GM19240 (cell line): ENCODE data around the gene TSPO2.

Experiments
- DNase-seq: peaks from one replicate; pipeline ENCODE4 v3.0.0; 2011; ENCODE audit warnings: low spot score; ENCODE audit not compliant: insufficient read length

TSPO2 gene

GRCh38 chr6:41027241-41027640 lies 15.0 kb upstream of the TSPO2 start:
- no peak for DNase-seq

GRCh38 chr6:41027799-41028560 lies 14.3 kb upstream of the TSPO2 start:
- peak; percentile 79 for DNase-seq

- DNase-seq, result no peak
These were observed 13.5 kb upstream of the TSPO2 start for GRCh38 chr6:41028561-41029412.

- no peak for DNase-seq
These were observed 9.4 kb upstream of the TSPO2 start for GRCh38 chr6:41032830-41033229.

GRCh38 chr6:41033776-41034175 lies 8.5 kb upstream of the TSPO2 start:
- no peak for DNase-seq

- DNase-seq, result no peak
These were observed 6.1 kb upstream of the TSPO2 start for GRCh38 chr6:41036186-41036585.

- DNase-seq, result no peak
These were observed 5.7 kb upstream of the TSPO2 start for GRCh38 chr6:41036601-41037000.

GRCh38 chr6:41037107-41037900 lies 5.0 kb upstream of the TSPO2 start:
- no peak for DNase-seq

- no peak for DNase-seq
These were observed 4.1 kb upstream of the TSPO2 start for GRCh38 chr6:41038205-41038604.

- peak; percentile 66 for DNase-seq
These were observed 2.9 kb upstream of the TSPO2 start, which contains the start of gene UNC5CL for GRCh38 chr6:41039060-41039998. Gene UNC5CL (minus strand): TSS chr6:41039221. CDS start chr6:41035074, 4,147 bp downstream.

GRCh38 chr6:41040101-41040939 lies 1.9 kb upstream of the TSPO2 start:
- no peak for DNase-seq

GRCh38 chr6:41040940-41041536 lies 1.2 kb upstream of the TSPO2 start:
- DNase-seq, result no peak

- DNase-seq, result no peak
These were observed 884 bp downstream of the TSPO2 start for GRCh38 chr6:41043151-41043550.

- no peak for DNase-seq
These were observed 3.4 kb downstream of the TSPO2 start for GRCh38 chr6:41045664-41046063.

GRCh38 chr6:41046084-41046483 lies 3.8 kb downstream of the TSPO2 start:
- DNase-seq, result no peak

GRCh38 chr6:41047306-41047705 lies 5.0 kb downstream of the TSPO2 start:
- no peak for DNase-seq

- DNase-seq, result no peak
These were observed 5.8 kb downstream of the TSPO2 start for GRCh38 chr6:41047745-41048732.

GRCh38 chr6:41049521-41049920 lies 7.3 kb downstream of the TSPO2 start:
- DNase-seq, result no peak
